Measurements from ENCODE around the gene DPP4.
A peak's percentile ranks its signal among the peaks of the same experiment; 100 is the strongest.

The DPP4 gene

GRCh38 chr2:161994761-161995520 lies 79.1 kb downstream of the DPP4 start:
- no peak overlapping the region for H3K14ac ChIP-seq (ENCODE audit: low read length)
- H2AFZ ChIP-seq (ENCODE audit: low read length) = peak overlapping the region; percentile 60
- no peak for DNase-seq (ENCODE audit: low spot score)
- H2BK5ac ChIP-seq (ENCODE audit: low read length) = no peak overlapping the region
- H3K27me3 ChIP-seq (ENCODE audit: control insufficient read depth in 3 of 3, insufficient read depth in 3 of 3, low read depth in 1 of 3, low read length in 3 of 3) = no peaks in the 10 kb centered on the region
- no peak overlapping the region for H2BK120ac ChIP-seq (ENCODE audit: low read depth, low read length)
- no peak overlapping the region for H4K8ac ChIP-seq (ENCODE audit: low read depth, low read length)
- no peak overlapping the region for H2AK5ac ChIP-seq (ENCODE audit: low read depth, low read length)
- no peak overlapping the region for H2BK15ac ChIP-seq (ENCODE audit: low read length)
- H3K79me1 ChIP-seq (ENCODE audit: low read depth, low read length) = no peaks in the 10 kb centered on the region
- no peak overlapping the region for H3K27ac ChIP-seq (replicated peaks; ENCODE audit: low read length)
- H3K4me3 ChIP-seq (ENCODE audit: low read length in 2 of 2) = no peak overlapping the region
- H3K4me1 ChIP-seq (ENCODE audit: control insufficient read depth in 2 of 2, insufficient read depth in 1 of 2, low read depth in 1 of 2, low read length in 2 of 2) = peaks cover 0 to 2% of the 10 kb centered on the region in 2 donors
- H3K23ac ChIP-seq (ENCODE audit: low read depth, low read length, poor library complexity) = no peak overlapping the region
- no peak overlapping the region for H4K91ac ChIP-seq (ENCODE audit: low read depth, low read length, poor library complexity)
- H3K9ac ChIP-seq (ENCODE audit: low read depth, low read length, poor library complexity) = no peak overlapping the region
- no peaks in the 10 kb centered on the region for H3K36me3 ChIP-seq (replicated peaks in 1 of 2; ENCODE audit: control insufficient read depth in 2 of 2, insufficient read depth in 2 of 2, low read length in 2 of 2)
- H3K9me3 ChIP-seq (replicated peaks in 1 of 2; ENCODE audit: control insufficient read depth in 2 of 2, insufficient read depth in 1 of 2, low read depth in 1 of 2, low read length in 2 of 2) = no peaks in the 10 kb centered on the region
- H3K4me2 ChIP-seq (ENCODE audit: insufficient read depth, low read length, poor library complexity, severe bottlenecking) = no peak overlapping the region
- H3K4ac ChIP-seq (ENCODE audit: low read length) = no peak overlapping the region
- H3K18ac ChIP-seq (ENCODE audit: low read length) = no peak overlapping the region
- H2BK12ac ChIP-seq (ENCODE audit: low read length) = no peak overlapping the region
- no CpG with 5 or more reads among the region's 5 CpGs for WGBS, 2 donors (ENCODE audit: extremely low coverage in 2 of 2, insufficient read length in 2 of 2, insufficient replicate concordance in 1 of 2)

GRCh38 chr2:161992531-161992930 lies 81.5 kb downstream of the DPP4 start:
- no peak overlapping the region for H3K27ac ChIP-seq (replicated peaks; ENCODE audit: low read length)
- no peak overlapping the region for H4K8ac ChIP-seq (ENCODE audit: low read depth, low read length)
- no peak overlapping the region for H2BK120ac ChIP-seq (ENCODE audit: low read depth, low read length)
- no peak overlapping the region for H3K14ac ChIP-seq (ENCODE audit: low read length)
- peaks cover 0 to 2% of the 10 kb centered on the region in 2 donors for H3K4me1 ChIP-seq (ENCODE audit: control insufficient read depth in 2 of 2, insufficient read depth in 1 of 2, low read depth in 1 of 2, low read length in 2 of 2)
- H3K4ac ChIP-seq (ENCODE audit: low read length) = no peak overlapping the region
- H3K36me3 ChIP-seq (replicated peaks in 1 of 2; ENCODE audit: control insufficient read depth in 2 of 2, insufficient read depth in 2 of 2, low read length in 2 of 2) = no peaks in the 10 kb centered on the region
- H3K9ac ChIP-seq (ENCODE audit: low read depth, low read length, poor library complexity) = no peak overlapping the region
- no peaks in the 10 kb centered on the region for H3K79me1 ChIP-seq (ENCODE audit: low read depth, low read length)
- H2AK5ac ChIP-seq (ENCODE audit: low read depth, low read length) = no peak overlapping the region
- no peak overlapping the region for H2BK5ac ChIP-seq (ENCODE audit: low read length)
- no peaks in the 10 kb centered on the region for H3K27me3 ChIP-seq (ENCODE audit: control insufficient read depth in 3 of 3, insufficient read depth in 3 of 3, low read depth in 1 of 3, low read length in 3 of 3)
- no peak for DNase-seq (ENCODE audit: low spot score)
- no CpG with 5 or more reads among the region's 3 CpGs for WGBS, 2 donors (ENCODE audit: extremely low coverage in 2 of 2, insufficient read length in 2 of 2, insufficient replicate concordance in 1 of 2)
- no peaks in the 10 kb centered on the region for H3K9me3 ChIP-seq (replicated peaks in 1 of 2; ENCODE audit: control insufficient read depth in 2 of 2, insufficient read depth in 1 of 2, low read depth in 1 of 2, low read length in 2 of 2)
- peak overlapping the region; percentile 62 for H2AFZ ChIP-seq (ENCODE audit: low read length)
- H2BK15ac ChIP-seq (ENCODE audit: low read length) = no peak overlapping the region
- H4K91ac ChIP-seq (ENCODE audit: low read depth, low read length, poor library complexity) = no peak overlapping the region
- H3K18ac ChIP-seq (ENCODE audit: low read length) = no peak overlapping the region
- no peak overlapping the region for H3K23ac ChIP-seq (ENCODE audit: low read depth, low read length, poor library complexity)
- no peak overlapping the region for H2BK12ac ChIP-seq (ENCODE audit: low read length)
- H3K4me2 ChIP-seq (ENCODE audit: insufficient read depth, low read length, poor library complexity, severe bottlenecking) = no peak overlapping the region
- no peak overlapping the region for H3K4me3 ChIP-seq (ENCODE audit: low read length in 2 of 2)

- H3K79me1 ChIP-seq (ENCODE audit: low read depth, low read length) = no peaks in the 10 kb centered on the region
- H2BK12ac ChIP-seq (ENCODE audit: low read length) = no peak overlapping the region
- H2BK5ac ChIP-seq (ENCODE audit: low read length) = no peak overlapping the region
- H3K36me3 ChIP-seq (replicated peaks in 1 of 2; ENCODE audit: control insufficient read depth in 2 of 2, insufficient read depth in 2 of 2, low read length in 2 of 2) = no peaks in the 10 kb centered on the region
- no peak overlapping the region for H3K18ac ChIP-seq (ENCODE audit: low read length)
- H3K4me3 ChIP-seq (ENCODE audit: low read length in 2 of 2) = no peak overlapping the region
- peaks cover 0 to 2% of the 10 kb centered on the region in 2 donors for H3K4me1 ChIP-seq (ENCODE audit: control insufficient read depth in 2 of 2, insufficient read depth in 1 of 2, low read depth in 1 of 2, low read length in 2 of 2)
- no CpG with 5 or more reads among the region's 1 CpG for WGBS, 2 donors (ENCODE audit: extremely low coverage in 2 of 2, insufficient read length in 2 of 2, insufficient replicate concordance in 1 of 2)
- no peak overlapping the region for H3K27ac ChIP-seq (replicated peaks; ENCODE audit: low read length)
- H4K91ac ChIP-seq (ENCODE audit: low read depth, low read length, poor library complexity) = no peak overlapping the region
- H4K8ac ChIP-seq (ENCODE audit: low read depth, low read length) = no peak overlapping the region
- H3K4me2 ChIP-seq (ENCODE audit: insufficient read depth, low read length, poor library complexity, severe bottlenecking) = no peak overlapping the region
- no peak for DNase-seq (ENCODE audit: low spot score)
- H2AK5ac ChIP-seq (ENCODE audit: low read depth, low read length) = no peak overlapping the region
- no peak overlapping the region for H3K23ac ChIP-seq (ENCODE audit: low read depth, low read length, poor library complexity)
- H3K4ac ChIP-seq (ENCODE audit: low read length) = no peak overlapping the region
- no peak overlapping the region for H2BK120ac ChIP-seq (ENCODE audit: low read depth, low read length)
- H3K27me3 ChIP-seq (ENCODE audit: control insufficient read depth in 3 of 3, insufficient read depth in 3 of 3, low read depth in 1 of 3, low read length in 3 of 3) = no peaks in the 10 kb centered on the region
- H2BK15ac ChIP-seq (ENCODE audit: low read length) = no peak overlapping the region
- H2AFZ ChIP-seq (ENCODE audit: low read length) = no peak overlapping the region
- no peak overlapping the region for H3K14ac ChIP-seq (ENCODE audit: low read length)
- H3K9ac ChIP-seq (ENCODE audit: low read depth, low read length, poor library complexity) = no peak overlapping the region
- no peaks in the 10 kb centered on the region for H3K9me3 ChIP-seq (replicated peaks in 1 of 2; ENCODE audit: control insufficient read depth in 2 of 2, insufficient read depth in 1 of 2, low read depth in 1 of 2, low read length in 2 of 2)
These were observed 82.0 kb downstream of the DPP4 start for GRCh38 chr2:161991991-161992390.

- H2BK15ac ChIP-seq (ENCODE audit: low read length) = no peak overlapping the region
- H2AK5ac ChIP-seq (ENCODE audit: low read depth, low read length) = no peak overlapping the region
- no peak overlapping the region for H3K14ac ChIP-seq (ENCODE audit: low read length)
- H3K18ac ChIP-seq (ENCODE audit: low read length) = no peak overlapping the region
- H2BK12ac ChIP-seq (ENCODE audit: low read length) = no peak overlapping the region
- H2AFZ ChIP-seq (ENCODE audit: low read length) = no peak overlapping the region
- no peak for DNase-seq (ENCODE audit: low spot score)
- H3K4me1 ChIP-seq (ENCODE audit: control insufficient read depth in 2 of 2, insufficient read depth in 1 of 2, low read depth in 1 of 2, low read length in 2 of 2) = peaks cover 0 to 2% of the 10 kb centered on the region in 2 donors
- no peak overlapping the region for H3K27ac ChIP-seq (replicated peaks; ENCODE audit: low read length)
- no peak overlapping the region for H2BK5ac ChIP-seq (ENCODE audit: low read length)
- H2BK120ac ChIP-seq (ENCODE audit: low read depth, low read length) = no peak overlapping the region
- no peaks in the 10 kb centered on the region for H3K79me1 ChIP-seq (ENCODE audit: low read depth, low read length)
- no peak overlapping the region for H3K4me3 ChIP-seq (ENCODE audit: low read length in 2 of 2)
- H3K4me2 ChIP-seq (ENCODE audit: insufficient read depth, low read length, poor library complexity, severe bottlenecking) = no peak overlapping the region
- no peak overlapping the region for H4K91ac ChIP-seq (ENCODE audit: low read depth, low read length, poor library complexity)
- no peak overlapping the region for H4K8ac ChIP-seq (ENCODE audit: low read depth, low read length)
- WGBS, 2 donors (ENCODE audit: extremely low coverage in 2 of 2, insufficient read length in 2 of 2, insufficient replicate concordance in 1 of 2) = no CpG with 5 or more reads among the region's 1 CpG
- no peaks in the 10 kb centered on the region for H3K9me3 ChIP-seq (replicated peaks in 1 of 2; ENCODE audit: control insufficient read depth in 2 of 2, insufficient read depth in 1 of 2, low read depth in 1 of 2, low read length in 2 of 2)
- H3K9ac ChIP-seq (ENCODE audit: low read depth, low read length, poor library complexity) = no peak overlapping the region
- no peaks in the 10 kb centered on the region for H3K36me3 ChIP-seq (replicated peaks in 1 of 2; ENCODE audit: control insufficient read depth in 2 of 2, insufficient read depth in 2 of 2, low read length in 2 of 2)
- no peaks in the 10 kb centered on the region for H3K27me3 ChIP-seq (ENCODE audit: control insufficient read depth in 3 of 3, insufficient read depth in 3 of 3, low read depth in 1 of 3, low read length in 3 of 3)
- H3K23ac ChIP-seq (ENCODE audit: low read depth, low read length, poor library complexity) = no peak overlapping the region
- H3K4ac ChIP-seq (ENCODE audit: low read length) = no peak overlapping the region
These were observed 83.3 kb downstream of the DPP4 start for GRCh38 chr2:161990741-161991140.
